NCI-H524 treated with DMSO at 0.1 percent for 48 hours (cell line): ENCODE data around the gene DPEP2.
"Not testable (repeated sequence)": the region's sequence is repeated elsewhere in the genome, so short reads cannot be mapped to it uniquely, and the experiment has no call there.

Experiments used
- DNase-seq: peaks from one replicate; lab custom pipeline; 2025; lab: John Stamatoyannopoulos, UW

Gene DPEP2

GRCh38 chr16:67953641-67954375 is 45.5 kb downstream of the DPEP2 start:
- DNase-seq, result no peak

GRCh38 chr16:67951485-67951884 is 47.8 kb downstream of the DPEP2 start:
- no peak for DNase-seq

- DNase-seq, result no peak
Measured at GRCh38 chr16:67950335-67950843, 48.9 kb downstream of the DPEP2 start.

- DNase-seq, result no peak
Measured at GRCh38 chr16:67949645-67950044, 49.6 kb downstream of the DPEP2 start.

DNA sequence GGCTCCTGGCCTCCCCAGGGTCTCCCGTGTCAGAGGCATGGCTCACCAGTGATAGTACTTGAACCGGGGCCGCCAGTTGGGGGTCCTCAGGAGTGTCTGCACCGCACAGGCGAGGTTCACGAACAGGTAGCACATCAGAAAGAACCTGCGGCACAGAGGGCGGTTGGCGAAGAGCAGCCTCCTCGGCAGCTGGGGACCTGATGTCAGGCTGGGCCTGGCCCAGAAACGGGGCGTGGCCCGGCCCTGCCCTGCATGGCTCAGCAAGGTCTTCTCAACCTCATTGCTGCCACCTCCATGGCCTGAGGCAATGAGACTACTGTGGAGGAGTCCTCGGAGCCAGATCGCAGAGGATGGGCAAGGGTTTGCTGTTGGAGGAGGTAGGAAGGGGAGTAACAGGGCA is 51.3 kb downstream of the DPEP2 start:
- DNase-seq, result no peak

DNA sequence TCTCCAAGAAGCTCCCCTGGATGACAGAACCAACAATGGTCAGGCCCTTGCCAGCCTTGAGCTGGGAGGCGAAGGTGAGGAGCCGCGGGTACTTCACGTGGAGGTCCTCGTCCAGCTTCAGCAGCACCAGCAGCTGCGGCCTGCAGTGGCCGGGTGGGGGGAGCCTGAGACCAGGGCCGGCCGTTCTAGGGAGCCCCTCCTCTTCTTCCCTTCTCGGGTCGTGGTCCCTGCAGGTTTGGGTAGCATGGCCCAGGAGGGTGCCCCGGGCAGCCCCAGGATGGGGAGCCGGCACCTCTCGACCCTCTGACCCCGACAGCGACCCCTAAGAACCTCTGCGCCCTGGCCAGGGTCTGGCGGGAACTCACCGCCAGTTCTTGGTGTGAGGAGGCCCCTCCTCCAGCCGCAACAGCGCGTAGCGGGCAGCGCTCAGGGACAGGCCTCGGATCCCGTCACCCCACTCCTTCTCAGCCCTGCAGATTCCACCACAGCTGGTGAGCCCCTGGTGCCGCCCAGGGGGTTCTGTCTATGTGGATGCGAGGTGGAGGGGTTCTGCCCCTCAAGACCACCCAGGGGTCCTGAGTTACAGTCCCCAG is 52.2 kb downstream of the DPEP2 start:
- DNase-seq, result no peak

GRCh38 chr16:67946128-67946569 is 53.1 kb downstream of the DPEP2 start:
- DNase-seq, result no peak

- no peak for DNase-seq
Measured at GRCh38 chr16:67945392-67945933, 53.8 kb downstream of the DPEP2 start.

GRCh38 chr16:67944690-67945391 is 54.4 kb downstream of the DPEP2 start:
- no peak for DNase-seq

GRCh38 chr16:67943619-67944504 is 55.4 kb downstream of the DPEP2 start, which contains the start of gene LCAT:
Gene LCAT, minus strand, starts transcription at chr16:67944120. Its CDS starts 19 bp downstream, at chr16:67944101.
- DNase-seq, result no peak

DNA sequence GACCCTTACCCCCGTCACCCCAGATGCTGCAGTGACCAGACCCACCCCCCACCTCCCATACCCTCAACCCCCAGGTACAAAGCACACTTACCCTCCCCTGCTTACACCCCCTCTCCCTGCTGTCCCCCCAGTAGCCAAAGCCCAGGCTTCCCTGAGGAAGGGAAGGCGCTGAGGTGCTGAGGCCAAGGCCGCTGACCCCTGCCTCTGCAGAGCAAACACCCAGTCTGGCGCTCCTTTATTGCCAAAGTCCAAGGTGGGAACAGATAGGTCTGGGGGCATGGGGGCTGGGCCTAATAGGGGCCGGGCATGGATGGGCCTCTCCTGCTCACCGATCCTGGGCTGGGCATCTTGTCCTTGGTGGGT is 56.0 kb downstream of the DPEP2 start:
- DNase-seq, result no peak

DNA sequence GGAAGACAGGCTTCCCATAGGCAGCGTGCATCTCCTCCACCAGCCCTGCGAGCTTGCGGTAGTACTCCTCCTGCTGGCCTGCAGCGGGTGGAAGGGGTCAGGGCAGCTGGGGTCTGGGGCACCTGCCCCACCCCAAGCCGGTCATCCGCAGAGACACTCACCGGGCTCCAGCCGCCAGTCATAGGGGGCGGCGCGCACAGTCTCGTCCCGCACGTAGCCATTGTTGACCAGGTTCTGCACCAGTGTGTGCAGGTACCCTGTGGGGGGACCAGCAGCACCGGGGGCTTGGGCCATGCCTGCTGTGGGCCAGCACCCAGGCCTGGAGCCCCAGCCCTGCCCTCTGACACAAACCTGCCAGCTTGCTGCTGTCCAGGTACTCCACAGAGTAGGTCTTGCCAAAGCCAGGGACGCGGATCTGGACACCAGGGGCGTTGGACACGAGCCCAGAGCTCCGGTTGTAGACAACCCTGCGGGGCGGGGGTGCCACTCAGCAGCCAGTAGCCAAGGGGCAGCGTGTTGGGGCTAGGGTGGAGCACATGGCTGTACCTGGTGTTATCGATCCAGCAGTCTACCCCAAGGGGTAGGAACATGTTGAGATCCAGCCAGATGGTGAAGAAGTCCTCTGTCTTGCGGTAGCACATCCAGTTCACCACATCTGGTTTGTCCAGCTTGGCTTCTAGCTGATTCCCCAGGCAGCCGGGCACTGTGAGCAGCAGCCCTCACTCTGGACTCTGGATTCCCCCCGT is 56.6 kb downstream of the DPEP2 start:
- DNase-seq, result no peak

DNA sequence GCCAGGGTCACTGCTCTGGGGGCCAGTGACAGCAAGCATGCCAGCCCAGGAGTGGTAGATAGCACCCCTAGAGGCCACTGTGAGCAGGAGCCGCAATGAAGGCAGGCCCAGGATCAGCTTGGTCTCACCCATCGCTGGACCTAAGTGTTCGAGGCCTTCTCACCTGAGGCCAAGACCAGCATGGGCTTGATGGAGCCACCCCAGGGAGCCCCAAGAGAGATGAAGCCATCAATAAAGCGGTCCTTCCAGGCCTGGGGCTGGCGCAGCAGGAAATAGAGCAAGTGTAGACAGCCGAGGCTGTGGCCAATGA is 57.1 kb downstream of the DPEP2 start:
- DNase-seq, result no peak

- DNase-seq, result no peak
Measured at GRCh38 chr16:67941469-67942199, 57.6 kb downstream of the DPEP2 start.

DNA sequence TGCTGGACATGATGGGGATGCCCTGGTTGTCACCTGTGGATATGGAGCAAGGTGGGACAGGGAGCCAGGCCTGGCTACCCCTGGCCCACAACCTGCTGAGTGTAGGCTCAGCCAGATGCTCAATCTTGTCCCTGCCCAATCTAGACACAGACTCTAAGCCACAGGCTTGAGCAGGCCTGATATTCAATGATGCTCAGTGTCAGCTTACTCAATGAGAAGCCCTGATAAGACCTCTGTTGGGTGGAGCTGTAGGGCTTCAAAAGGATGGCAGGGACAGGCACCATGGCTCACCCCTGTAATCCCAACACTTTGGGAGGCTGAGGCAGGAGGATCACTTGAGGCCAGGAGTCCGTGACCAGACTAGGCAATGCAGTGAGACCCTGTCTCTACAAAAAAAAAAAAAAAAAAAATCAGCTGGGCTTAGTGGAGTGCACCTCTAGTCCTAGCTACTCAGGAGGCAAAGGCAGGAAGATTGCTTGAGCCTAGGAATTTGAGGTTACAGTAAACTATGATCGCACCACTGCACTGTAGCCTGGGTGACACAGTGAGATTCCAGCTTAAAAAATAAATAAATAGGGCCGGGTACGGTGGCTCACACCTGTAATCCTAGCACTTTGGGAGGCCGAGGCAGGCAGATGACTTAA is 58.7 kb downstream of the DPEP2 start:
- DNase-seq, result no peak

DNA sequence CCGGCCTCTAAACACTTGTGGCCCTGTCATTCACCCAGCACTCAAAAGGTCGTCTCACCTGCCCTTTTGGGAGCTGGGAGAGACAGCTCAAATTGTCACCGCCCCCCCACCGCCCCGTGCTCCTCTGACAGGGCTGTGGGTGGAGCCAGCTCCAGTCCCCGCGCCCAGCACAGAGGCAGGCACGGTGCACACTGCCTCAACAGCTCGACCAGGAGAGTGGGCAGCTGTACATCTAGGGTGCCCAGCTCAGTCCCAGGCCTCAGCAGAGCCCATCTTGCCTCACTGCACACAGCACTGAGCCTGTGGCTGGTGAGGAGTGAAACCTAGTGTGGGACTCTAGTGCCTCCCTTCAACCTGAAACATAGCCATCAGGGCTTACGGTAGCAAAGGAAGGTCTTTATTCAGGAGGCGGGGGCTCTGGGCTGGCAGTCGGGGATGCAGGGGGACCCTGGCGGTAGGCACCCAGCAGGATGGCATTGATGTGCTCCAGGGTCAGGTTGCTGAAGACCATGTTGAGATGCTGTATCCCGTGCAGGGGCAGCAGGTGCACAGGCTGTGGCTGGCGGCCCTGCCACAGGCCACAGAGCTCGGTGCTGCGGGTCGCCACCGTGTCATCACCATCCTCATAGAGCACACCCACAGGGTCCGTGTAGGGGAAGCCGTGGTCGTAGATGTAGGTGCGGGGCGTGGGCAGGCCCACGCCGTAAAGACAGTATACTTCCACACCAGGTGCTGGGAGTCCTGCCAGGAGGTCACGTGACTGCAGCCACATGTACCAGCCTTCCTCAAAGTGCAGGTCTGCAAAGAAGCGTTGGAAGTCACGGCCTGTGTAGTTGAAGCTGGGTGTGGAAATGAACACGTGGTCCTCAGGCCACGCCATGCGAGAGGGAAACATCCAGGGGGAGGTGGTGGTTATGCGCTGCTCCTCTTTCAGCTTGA is 59.5 kb downstream of the DPEP2 start:
- no peak for DNase-seq

DNA sequence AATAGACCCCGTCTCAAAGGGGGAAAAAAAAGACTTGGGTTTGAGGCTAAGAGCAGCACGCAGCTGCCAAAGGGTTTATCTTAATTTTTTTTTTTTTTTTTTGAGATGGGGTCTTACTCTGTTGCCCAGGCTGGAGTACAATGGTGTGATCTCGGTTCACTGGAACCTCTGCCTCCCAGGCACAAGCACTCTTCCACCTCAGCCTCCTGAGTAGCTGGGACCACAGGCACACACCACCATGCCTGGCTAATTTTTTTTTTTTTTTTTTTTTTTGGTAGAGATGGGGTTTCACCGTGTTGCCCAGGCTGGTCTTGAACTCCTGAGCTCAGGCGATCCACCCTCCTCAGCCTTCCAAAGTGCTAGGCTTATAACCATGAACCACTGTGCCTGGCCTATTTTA is 61.6 kb downstream of the DPEP2 start:
- DNase-seq, result not testable (repeated sequence)
